ENCODE measurements around the gene SORCS2.
"Not testable (repeated sequence)": the region's sequence is repeated elsewhere in the genome, so short reads cannot be mapped to it uniquely, and the experiment has no call there.

Gene SORCS2

GRCh38 chr4:7199129-7199725 is 6.9 kb downstream of the SORCS2 start:
- in situ Hi-C loops (cut with MboI; ENCODE audit: low sequenced_read_pairs): no loop called here

- in situ Hi-C loops (cut with MboI; ENCODE audit: low sequenced_read_pairs): no loop called here
These were observed 7.6 kb downstream of the SORCS2 start for GRCh38 chr4:7199771-7200441.

- in situ Hi-C loops (cut with MboI; ENCODE audit: low sequenced_read_pairs): no loop called here
These were observed 8.5 kb downstream of the SORCS2 start for GRCh38 chr4:7200801-7201200.

GRCh38 chr4:7201420-7202305 is 9.3 kb downstream of the SORCS2 start:
- in situ Hi-C loops (cut with MboI; ENCODE audit: low sequenced_read_pairs): no loop called here

- in situ Hi-C loops (cut with MboI; ENCODE audit: low sequenced_read_pairs): no loop called here
These were observed 10.1 kb downstream of the SORCS2 start for GRCh38 chr4:7202411-7202810.

GRCh38 chr4:7204656-7205387 is 12.5 kb downstream of the SORCS2 start:
- in situ Hi-C loops (cut with MboI; ENCODE audit: low sequenced_read_pairs): no loop called here

- in situ Hi-C loops (cut with MboI; ENCODE audit: low sequenced_read_pairs): no loop called here
These were observed 14.0 kb downstream of the SORCS2 start for GRCh38 chr4:7206385-7206784.

- in situ Hi-C loops (cut with MboI; ENCODE audit: low sequenced_read_pairs): no loop called here
These were observed 14.7 kb downstream of the SORCS2 start for GRCh38 chr4:7206911-7207567.

GRCh38 chr4:7207628-7208231 is 15.4 kb downstream of the SORCS2 start:
- in situ Hi-C loops (cut with MboI; ENCODE audit: low sequenced_read_pairs): no loop called here

GRCh38 chr4:7208509-7209451 is 16.4 kb downstream of the SORCS2 start:
- in situ Hi-C loops (cut with MboI; ENCODE audit: low sequenced_read_pairs): no loop called here

- in situ Hi-C loops (cut with MboI; ENCODE audit: low sequenced_read_pairs): no loop called here
These were observed 17.4 kb downstream of the SORCS2 start for GRCh38 chr4:7209699-7210098.

- in situ Hi-C loops (cut with MboI; ENCODE audit: low sequenced_read_pairs): no loop called here
These were observed 18.5 kb downstream of the SORCS2 start for GRCh38 chr4:7210824-7211223.

- in situ Hi-C loops (cut with MboI; ENCODE audit: low sequenced_read_pairs): no loop called here
These were observed 19.9 kb downstream of the SORCS2 start for GRCh38 chr4:7212101-7212674.

GRCh38 chr4:7212921-7213320 is 20.6 kb downstream of the SORCS2 start:
- in situ Hi-C loops (cut with MboI; ENCODE audit: low sequenced_read_pairs): no loop called here

- in situ Hi-C loops (cut with MboI; ENCODE audit: low sequenced_read_pairs): no loop called here
These were observed 21.5 kb downstream of the SORCS2 start for GRCh38 chr4:7213807-7214206.

- in situ Hi-C loops (cut with MboI; ENCODE audit: low sequenced_read_pairs): no loop called here
These were observed 22.0 kb downstream of the SORCS2 start for GRCh38 chr4:7214359-7214758.

- in situ Hi-C loops (cut with MboI; ENCODE audit: low sequenced_read_pairs): not testable (repeated sequence)
These were observed 22.8 kb downstream of the SORCS2 start for GRCh38 chr4:7215187-7215586.

- in situ Hi-C loops (cut with MboI; ENCODE audit: low sequenced_read_pairs): no loop called here
These were observed 24.7 kb downstream of the SORCS2 start for GRCh38 chr4:7217039-7217438.
